GM12874 (cell line): ENCODE results near the gene NEK4.

Experiments used
- CTCF ChIP-seq: IDR thresholded peaks from 2 replicates; pipeline ENCODE4 v1.5.1; 2011; ENCODE audit warnings: low read depth, mild to moderate bottlenecking, control low read depth, low read length, moderate library complexity; ENCODE audit not compliant: insufficient read depth

The NEK4 gene

GRCh38 chr3:52792413-52792812, 21.7 kb upstream of the NEK4 start:
- TF ChIP-seq CTCF, result no peak

GRCh38 chr3:52791928-52792327, 21.2 kb upstream of the NEK4 start:
- no peak for TF ChIP-seq CTCF

GRCh38 chr3:52791366-52791765, 20.6 kb upstream of the NEK4 start:
- no peak for TF ChIP-seq CTCF

GRCh38 chr3:52790741-52791140, 20.0 kb upstream of the NEK4 start:
- TF ChIP-seq CTCF, result no peak

- TF ChIP-seq CTCF, result no peak
These were observed 19.6 kb upstream of the NEK4 start for GRCh38 chr3:52790337-52790736.

GRCh38 chr3:52789746-52790040, 19.0 kb upstream of the NEK4 start:
- no peak for TF ChIP-seq CTCF

GRCh38 chr3:52788890-52789745, 18.4 kb upstream of the NEK4 start:
- no peak for TF ChIP-seq CTCF
